ENCODE results near the gene PAIP1.
"Not testable (repeated sequence)": the region's sequence is repeated elsewhere in the genome, so short reads cannot be mapped to it uniquely, and the experiment has no call there.

Gene PAIP1

GRCh38 chr5:43515678-43516048 lies 41.2 kb downstream of the PAIP1 start:
- DNase-seq (ENCODE audit: low read depth in 3 of 3), result no peak

- peak; percentile 88 to 95 (median 92) for DNase-seq (ENCODE audit: low read depth in 3 of 3)
Measured at GRCh38 chr5:43514816-43515677, 41.8 kb downstream of the PAIP1 start, which contains the start of gene C5orf34. TSS of gene C5orf34 (minus strand) at chr5:43515148. CDS start at chr5:43509339, 5,809 bp downstream.

- DNase-seq (ENCODE audit: low read depth in 3 of 3), result no peak
Measured at GRCh38 chr5:43514471-43514815, 42.4 kb downstream of the PAIP1 start.

GRCh38 chr5:43514025-43514424 lies 42.9 kb downstream of the PAIP1 start:
- no peak for DNase-seq (ENCODE audit: low read depth in 3 of 3)

- not testable (repeated sequence) for DNase-seq (ENCODE audit: low read depth in 3 of 3)
Measured at GRCh38 chr5:43511062-43511461, 45.8 kb downstream of the PAIP1 start.

- no peak for DNase-seq (ENCODE audit: low read depth in 3 of 3)
Measured at GRCh38 chr5:43498581-43498980, 58.3 kb downstream of the PAIP1 start.

- DNase-seq (ENCODE audit: low read depth in 3 of 3), result no peak
Measured at GRCh38 chr5:43497311-43498104, 59.4 kb downstream of the PAIP1 start.

- no peak for DNase-seq (ENCODE audit: low read depth in 3 of 3)
Measured at GRCh38 chr5:43491326-43491725, 65.6 kb downstream of the PAIP1 start.

- no peak for DNase-seq (ENCODE audit: low read depth in 3 of 3)
Measured at GRCh38 chr5:43486353-43486752, 70.5 kb downstream of the PAIP1 start.

GRCh38 chr5:43485406-43485805 lies 71.5 kb downstream of the PAIP1 start:
- no peak for DNase-seq (ENCODE audit: low read depth in 3 of 3)

GRCh38 chr5:43484106-43484849 lies 72.6 kb downstream of the PAIP1 start:
- peak; percentile 72 to 79 (median 78) for DNase-seq (ENCODE audit: low read depth in 3 of 3)

- DNase-seq (ENCODE audit: low read depth in 3 of 3), result peak; percentile 72 to 77 (median 75)
Measured at GRCh38 chr5:43483298-43484105, 73.4 kb downstream of the PAIP1 start, which contains the start of gene TMEM267. TSS of gene TMEM267 (minus strand) at chr5:43483865. CDS start at chr5:43453969, 29,896 bp downstream.

GRCh38 chr5:43482490-43483297 lies 74.2 kb downstream of the PAIP1 start:
- no peak for DNase-seq (ENCODE audit: low read depth in 3 of 3)

Measured in stimulated activated CD4-positive, alpha-beta T cell treated with anti-CD3 and anti-CD28 coated beads, TNF-alpha, amount 100 ng/mL, for 4 hours (primary cell).